OCI-M1 (cell line): ENCODE data around the gene XRCC6.
"Not testable (repeated sequence)": the region's sequence is repeated elsewhere in the genome, so short reads cannot be mapped to it uniquely, and the experiment has no call there.

Experiments used
- DNase-seq: peaks from one replicate; lab custom pipeline; 2025; lab: John Stamatoyannopoulos, UW

Gene XRCC6

GRCh38 chr22:41621099-41621910 lies at the start of gene XRCC6:
XRCC6 (plus strand) TSS chr22:41621295; CDS start chr22:41622005, 710 bp downstream.
- DNase-seq = peak; percentile 99

DNA sequence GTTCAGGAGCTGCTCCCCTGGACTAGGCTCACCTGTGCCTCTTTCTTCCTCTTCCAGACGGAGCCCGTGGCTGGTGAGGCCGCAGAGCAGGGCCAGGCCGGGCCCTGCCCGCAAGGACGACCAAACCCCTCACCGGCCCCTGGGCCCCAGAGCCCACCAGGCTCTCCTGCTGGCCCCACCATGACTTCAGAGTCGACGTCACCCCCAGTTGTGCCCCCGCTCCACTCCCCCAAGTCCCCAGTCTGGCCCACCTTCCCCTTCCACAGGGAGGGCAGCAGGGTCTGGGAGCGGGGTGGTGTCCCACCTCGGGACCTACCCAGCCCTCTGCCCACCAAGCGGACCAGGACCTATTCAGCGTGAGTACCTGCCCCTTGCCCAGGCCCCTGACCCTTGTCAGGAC lies 49.3 kb upstream of the XRCC6 start:
- no peak for DNase-seq

- DNase-seq = not testable (repeated sequence)
These were observed 48.8 kb upstream of the XRCC6 start for GRCh38 chr22:41572305-41572704.

- no peak for DNase-seq
These were observed 47.4 kb upstream of the XRCC6 start for GRCh38 chr22:41573677-41574076.

GRCh38 chr22:41574847-41575381 lies 46.2 kb upstream of the XRCC6 start:
- DNase-seq = no peak

GRCh38 chr22:41575533-41575932 lies 45.6 kb upstream of the XRCC6 start:
- DNase-seq = no peak

DNA sequence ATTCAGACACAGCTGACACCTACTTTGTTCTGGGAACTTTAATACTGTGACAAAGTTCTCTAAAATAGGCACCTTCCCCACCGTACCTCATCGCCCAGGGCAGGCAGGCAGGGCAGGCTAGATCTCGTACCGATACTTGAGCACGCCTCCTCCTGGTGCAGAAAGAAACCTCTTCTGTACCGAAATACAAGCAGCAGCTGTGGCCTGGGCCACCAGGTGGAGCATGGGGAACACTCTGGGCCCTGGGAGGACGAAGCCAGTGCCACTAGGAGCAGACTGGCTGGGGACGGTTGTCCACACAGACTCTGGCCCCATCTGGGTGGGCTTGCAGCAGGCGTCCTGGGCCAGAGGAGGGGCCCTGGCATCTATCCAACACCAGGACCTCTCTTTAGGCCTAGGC lies 44.2 kb upstream of the XRCC6 start:
- DNase-seq = peak; percentile 87

- no peak for DNase-seq
These were observed 43.0 kb upstream of the XRCC6 start for GRCh38 chr22:41578114-41578513.

- DNase-seq = no peak
These were observed 42.3 kb upstream of the XRCC6 start for GRCh38 chr22:41578818-41579217.

- no peak for DNase-seq
These were observed 41.6 kb upstream of the XRCC6 start for GRCh38 chr22:41579297-41579996.

DNA sequence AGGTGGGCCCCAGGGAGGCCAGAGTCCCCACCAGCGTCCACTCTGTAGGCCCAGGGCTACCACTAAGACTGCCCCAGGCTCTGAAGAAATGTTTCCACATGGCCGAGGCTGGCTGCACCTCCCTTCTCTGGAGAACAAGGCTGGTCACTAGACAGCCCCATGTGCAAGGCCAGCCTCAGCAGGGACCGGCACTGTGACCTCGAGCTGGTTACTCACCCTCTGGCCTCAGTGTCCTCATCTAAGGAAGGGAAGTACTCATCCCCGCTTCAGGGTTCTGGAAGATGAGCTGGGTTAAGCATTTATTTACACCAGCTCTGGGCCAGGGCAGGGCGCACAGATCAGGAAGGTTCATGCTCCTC lies 41.1 kb upstream of the XRCC6 start:
- no peak for DNase-seq

DNA sequence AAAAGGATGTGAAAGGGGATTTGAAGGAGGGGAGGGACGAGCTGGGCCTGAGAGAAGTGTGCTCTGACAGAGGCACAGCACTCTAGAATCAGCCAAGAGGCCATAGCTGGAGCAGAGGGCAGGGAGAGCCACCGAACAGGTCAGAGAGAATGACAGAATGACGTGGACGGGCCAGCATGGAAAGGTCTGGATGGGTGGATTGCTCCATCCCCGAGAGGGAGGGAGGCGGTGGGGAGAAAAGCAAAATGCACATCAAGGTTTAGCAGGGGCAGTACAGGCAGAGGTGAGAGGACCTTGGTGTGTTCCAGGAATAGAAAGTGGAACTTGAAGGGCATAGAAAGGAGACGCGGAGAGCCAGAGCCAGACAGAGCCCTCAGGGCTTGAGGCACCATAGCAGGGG lies 38.4 kb upstream of the XRCC6 start:
- DNase-seq = no peak

DNA sequence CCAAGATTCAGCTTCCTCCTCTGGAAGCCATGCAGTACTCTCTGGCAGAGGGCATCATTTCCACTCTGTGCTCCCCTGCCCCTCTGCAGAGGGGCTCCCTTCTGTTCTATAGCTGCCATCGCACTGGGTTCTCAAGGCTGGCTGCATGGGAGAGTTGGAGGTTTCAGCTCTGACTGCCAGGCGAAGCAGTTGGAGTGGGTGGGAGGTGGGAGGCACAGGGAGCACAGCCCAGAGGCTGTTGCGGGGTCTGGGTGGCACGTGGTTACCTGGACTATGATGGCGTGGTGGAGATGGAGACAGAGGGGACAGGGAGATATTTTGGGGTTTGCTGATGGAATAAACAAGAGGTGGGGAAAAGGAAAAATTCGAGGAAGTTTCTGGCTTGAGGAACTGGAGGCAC lies 36.2 kb upstream of the XRCC6 start:
- no peak for DNase-seq

GRCh38 chr22:41585898-41586297 lies 35.2 kb upstream of the XRCC6 start:
- DNase-seq = no peak

GRCh38 chr22:41587347-41587723 lies 33.8 kb upstream of the XRCC6 start:
- DNase-seq = no peak

GRCh38 chr22:41589391-41590241 lies 31.5 kb upstream of the XRCC6 start, which contains the start of gene PMM1:
PMM1 (minus strand) TSS chr22:41589840; CDS start chr22:41589805, 35 bp downstream.
- peak; percentile 100 for DNase-seq

DNA sequence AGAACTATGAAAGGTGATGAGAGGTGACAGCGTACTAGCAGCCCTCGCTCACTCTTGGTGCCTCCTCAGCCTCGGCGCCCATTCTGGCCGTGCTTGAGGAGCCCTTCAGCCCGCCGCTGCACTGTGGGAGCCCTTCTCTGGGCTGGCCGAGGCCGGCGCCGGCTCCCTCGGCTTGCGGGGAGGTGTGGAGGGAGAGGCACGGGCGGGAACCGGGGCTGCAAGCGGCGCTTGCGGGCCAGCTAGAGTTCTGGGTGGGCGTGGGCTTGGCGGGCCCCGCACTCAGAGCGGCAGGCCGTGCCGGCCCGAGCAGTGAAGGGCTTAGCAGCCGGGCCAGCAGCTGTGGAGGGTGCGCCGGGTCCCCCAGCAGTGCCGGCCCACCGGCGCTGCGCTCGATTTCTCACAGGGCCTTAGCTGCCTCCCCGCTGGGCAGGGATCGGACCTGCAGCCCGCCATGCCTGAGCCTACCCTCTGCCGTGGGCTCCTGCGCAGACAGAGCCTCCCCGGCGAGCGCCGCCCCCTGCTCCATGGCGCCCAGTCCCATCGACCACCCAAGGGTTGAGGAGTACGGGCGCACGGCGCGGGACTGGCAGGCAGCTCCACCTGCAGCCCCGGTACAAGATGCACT lies 27.6 kb upstream of the XRCC6 start:
- not testable (repeated sequence) for DNase-seq

- no peak for DNase-seq
These were observed 25.4 kb upstream of the XRCC6 start for GRCh38 chr22:41595703-41596102.

- DNase-seq = peak; percentile 74
These were observed 24.1 kb upstream of the XRCC6 start for GRCh38 chr22:41596776-41597634.

DNA sequence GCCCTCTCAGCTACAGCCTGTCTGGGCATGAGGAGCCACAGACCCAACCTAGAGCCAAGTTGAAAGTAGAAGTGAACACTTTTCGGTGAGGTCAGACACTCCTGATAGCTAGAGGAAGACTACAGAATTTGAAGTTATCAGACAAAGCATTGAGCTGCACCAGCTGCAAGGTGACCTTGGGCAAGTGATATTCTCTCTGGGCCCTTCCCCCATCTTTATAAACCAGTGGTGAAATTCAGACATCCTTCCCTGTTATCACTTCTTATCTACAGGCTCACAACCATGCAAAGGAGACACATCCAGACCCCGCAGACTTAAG lies 23.5 kb upstream of the XRCC6 start:
- peak; percentile 42 for DNase-seq

GRCh38 chr22:41598081-41598480 lies 23.0 kb upstream of the XRCC6 start:
- no peak for DNase-seq
